Measurements from ENCODE around the gene ARFRP1. TPM values are rescaled to one million over a fixed set of nuclear protein-coding genes. Genes with fewer than 3 reads are reported as not detected.

ARFRP1 gene
- total RNA-seq, 1 experiment from 2014 or later = 42.7 TPM

DNA sequence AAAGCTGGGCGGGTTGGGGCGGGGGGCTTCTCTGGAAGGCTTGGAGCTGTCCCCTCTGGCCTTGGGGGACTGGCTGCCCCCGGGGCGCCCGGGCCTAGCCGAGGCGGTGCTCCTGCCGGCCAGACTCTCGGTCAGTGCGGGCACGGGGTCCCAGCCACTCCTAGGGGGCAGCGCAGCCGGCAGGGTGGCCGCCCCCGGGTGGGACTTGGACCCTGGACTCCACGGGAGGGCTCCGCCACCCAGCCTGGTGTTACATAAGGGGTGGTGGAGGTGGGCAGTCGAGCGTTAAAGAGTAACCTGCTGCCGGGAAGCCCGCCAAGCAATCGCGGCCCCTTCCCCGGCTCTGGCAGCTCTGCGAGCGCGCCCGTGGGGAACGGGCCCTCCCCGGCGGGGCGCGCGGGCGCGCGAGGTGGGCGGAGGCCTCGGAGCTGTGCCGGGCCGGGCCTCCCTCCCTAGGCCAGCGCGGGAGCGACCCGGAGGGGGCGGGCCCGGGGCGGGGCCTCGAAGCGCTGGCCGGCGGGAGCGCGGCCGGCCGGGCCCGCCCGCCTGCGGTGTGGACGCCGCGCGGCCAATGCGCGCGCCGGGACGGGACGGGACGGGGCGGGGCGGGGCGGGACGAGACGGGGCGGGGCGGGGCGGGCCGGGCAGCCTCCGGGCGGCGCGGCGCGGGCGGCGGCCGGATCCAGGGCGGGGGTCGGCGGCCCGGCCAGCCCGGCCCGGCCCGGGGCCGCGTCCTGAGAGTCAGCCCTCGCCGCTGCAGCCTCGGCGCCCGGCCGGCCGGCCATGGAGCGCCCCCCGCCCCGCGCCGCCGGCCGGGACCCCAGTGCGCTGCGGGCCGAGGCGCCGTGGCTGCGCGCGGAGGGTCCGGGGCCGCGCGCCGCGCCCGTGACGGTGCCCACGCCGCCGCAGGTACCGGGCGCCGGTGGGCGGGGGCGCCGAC is 31.6 kb upstream of the ARFRP1 start, which contains the start of gene SLC2A4RG:
SLC2A4RG (plus strand) TSS at position 647 of the 940 bp plus-strand sequence; CDS start at position 784, 137 bp downstream.
- WGBS (ENCODE audit: extremely low coverage, insufficient read length, low lambda C conversion rate) = no CpG with 5 or more reads among the region's 136 CpGs
- Histone ChIP-seq H2BK5ac (ENCODE audit: insufficient read length, low read length) (no peak within 1 kb of the TSS), H3K4ac (ENCODE audit: low read depth, low read length) (no peak within 1 kb of the TSS), H3K14ac (ENCODE audit: insufficient read depth, low read length) (0 out of 2 replicates have a peak within 1 kb of the TSS, but pooled peaks have one; percentile 6), H2BK12ac (ENCODE audit: insufficient read length, low read depth, low read length) (no peak within 1 kb of the TSS), H3K4me2 (ENCODE audit: insufficient read depth, insufficient read length, low read length) (peak within 1 kb of the TSS; percentile 56), H3K79me1 (ENCODE audit: insufficient read depth, low read depth, low read length, poor library complexity, severe bottlenecking) (no peaks in the 10 kb centered on the region), H2AK5ac (ENCODE audit: insufficient read length, low read length) (no peak within 1 kb of the TSS), H2BK20ac (ENCODE audit: low read depth, low read length, poor library complexity, severe bottlenecking) (no peak within 1 kb of the TSS), H3K9me3 (ENCODE audit: control insufficient read depth, low read depth, low read length) (no peaks in the 10 kb centered on the region), H3K79me2 (ENCODE audit: insufficient read depth, low read length) (no peaks in the 10 kb centered on the region), H4K8ac (replicated peaks; ENCODE audit: insufficient read length, low read depth, low read length) (no peak within 1 kb of the TSS), H3K23ac (ENCODE audit: insufficient read length, low read depth, low read length) (no peak within 1 kb of the TSS), H3K9ac (ENCODE audit: extremely low read depth, insufficient read length, low read length) (no peak within 1 kb of the TSS), H3K4me1 (ENCODE audit: insufficient read depth, low read length) (no peaks in the 10 kb centered on the region), H4K91ac (ENCODE audit: insufficient read length, low read depth, low read length) (no peak within 1 kb of the TSS), H4K20me1 (ENCODE audit: control insufficient read depth, insufficient read depth, insufficient read length) (no peaks in the 10 kb centered on the region), H3K56ac (ENCODE audit: insufficient read length, low read depth, low read length) (no peak within 1 kb of the TSS), H2BK120ac (ENCODE audit: low read depth, low read length, poor library complexity, severe bottlenecking) (no peak within 1 kb of the TSS), H4K5ac (ENCODE audit: insufficient read length, low read depth, low read length) (no peak within 1 kb of the TSS), H3K27ac (ENCODE audit: insufficient read length, low read depth, low read length) (no peak within 1 kb of the TSS), H3K27me3 (ENCODE audit: insufficient read depth, low read length) (no peaks in the 10 kb centered on the region), H3K18ac (ENCODE audit: insufficient read length, low read depth, low read length) (no peak within 1 kb of the TSS), H2AFZ (ENCODE audit: low read length) (no peak within 1 kb of the TSS), H2BK15ac (ENCODE audit: low read depth, low read length) (no peak within 1 kb of the TSS), H3T11ph (ENCODE audit: low read length) (no peak within 1 kb of the TSS), H3K23me2 (ENCODE audit: insufficient read length, low read depth, low read length, poor library complexity, severe bottlenecking) (peaks cover 9% of the 10 kb centered on the region)
- DNase-seq = peak; percentile 68
- H3K4me3 Mint-ChIP-seq = peak within 1 kb of the TSS; percentile 65 to 76
- peaks cover 0 to 2% of the 10 kb centered on the region in 2 experiments; a peak in 1 of 4 replicates for H3K4me1 Mint-ChIP-seq
- peaks cover 0 to 18% (median 11%) of the 10 kb centered on the region in 3 experiments; a peak in 5 of 7 replicates for H3K36me3 Mint-ChIP-seq (ENCODE audit: insufficient read depth in 1 of 3, low read depth in 3 of 3)
- H3K27me3 Mint-ChIP-seq (ENCODE audit: low read depth) = no peaks in the 10 kb centered on the region; the same call in 1 of the 2 replicates
- no peak within 1 kb of the TSS for H3K27ac Mint-ChIP-seq
- TF ChIP-seq, protein P1, sequence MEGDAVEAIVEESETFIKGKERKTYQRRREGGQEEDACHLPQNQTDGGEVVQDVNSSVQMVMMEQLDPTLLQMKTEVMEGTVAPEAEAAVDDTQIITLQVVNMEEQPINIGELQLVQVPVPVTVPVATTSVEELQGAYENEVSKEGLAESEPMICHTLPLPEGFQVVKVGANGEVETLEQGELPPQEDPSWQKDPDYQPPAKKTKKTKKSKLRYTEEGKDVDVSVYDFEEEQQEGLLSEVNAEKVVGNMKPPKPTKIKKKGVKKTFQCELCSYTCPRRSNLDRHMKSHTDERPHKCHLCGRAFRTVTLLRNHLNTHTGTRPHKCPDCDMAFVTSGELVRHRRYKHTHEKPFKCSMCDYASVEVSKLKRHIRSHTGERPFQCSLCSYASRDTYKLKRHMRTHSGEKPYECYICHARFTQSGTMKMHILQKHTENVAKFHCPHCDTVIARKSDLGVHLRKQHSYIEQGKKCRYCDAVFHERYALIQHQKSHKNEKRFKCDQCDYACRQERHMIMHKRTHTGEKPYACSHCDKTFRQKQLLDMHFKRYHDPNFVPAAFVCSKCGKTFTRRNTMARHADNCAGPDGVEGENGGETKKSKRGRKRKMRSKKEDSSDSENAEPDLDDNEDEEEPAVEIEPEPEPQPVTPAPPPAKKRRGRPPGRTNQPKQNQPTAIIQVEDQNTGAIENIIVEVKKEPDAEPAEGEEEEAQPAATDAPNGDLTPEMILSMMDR (conservative IDR thresholded peaks at IDR 0.05) = no peak
- H3K9me3 Mint-ChIP-seq = no peaks in the 10 kb centered on the region
